PC-3 (cell line): ENCODE measurements around the gene CREM. TPM values are rescaled to one million over a fixed set of nuclear protein-coding genes. Genes with fewer than 3 reads are reported as not detected.

Experiments
- ATAC-seq: fragments of 200-7000 bp; cut with Tn5 transposase; 2 replicates; pipeline ENCODE4 v1.9.1; 2020; ENCODE audit warnings: mild to moderate bottlenecking, moderate library complexity
- BruUV-seq: library from RNA; stranded (reverse); fragments of 400-500 nt; replicated peaks from 2 replicates; lab custom pipeline; 2021; lab: Mats Ljungman, UMichigan
- CTCF ChIA-PET: fragments of 300-600 bp; sonication (Branson Sonifier 250); formaldehyde crosslinking; loops from one replicate; lab custom pipeline; 2022; ENCODE audit warnings: antibody characterized with exemption; lab: Charles Lee
- POLR2A ChIA-PET: fragments of 300-600 bp; sonication (Branson Sonifier 250); formaldehyde crosslinking; loops from one replicate; lab custom pipeline; 2022; ENCODE audit warnings: antibody characterized with exemption; ENCODE audit not compliant: unreplicated experiment; lab: Charles Lee
- DNase-seq: peaks from one replicate; pipeline ENCODE4 v3.0.0-alpha.2; 2015
- H2AFZ ChIP-seq: fragments of 300-600 bp; sonication (generic); 2 replicates; pipeline ENCODE4 v1.6.0; 2016; ENCODE audit warnings: antibody characterized with exemption, low read length
- H3F3A ChIP-seq: fragments of 300-600 bp; sonication (generic); one replicate; pipeline ENCODE4 v1.6.0; 2017; ENCODE audit warnings: antibody characterized with exemption, low read length, control low read depth, mild to moderate bottlenecking; ENCODE audit not compliant: unreplicated experiment
- H3K27ac ChIP-seq: fragments of 300-600 bp; sonication (generic); 2 replicates; pipeline ENCODE4 v1.5.1; 2016; ENCODE audit warnings: mild to moderate bottlenecking, low read length
- H3K27me3 ChIP-seq: fragments of 300-600 bp; sonication (generic); 2 replicates; pipeline ENCODE4 v1.6.1; 2016; ENCODE audit warnings: low read length, mixed read lengths
- H3K36me3 ChIP-seq: fragments of 300-600 bp; sonication (generic); 2 replicates; pipeline ENCODE4 v1.6.1; 2016; ENCODE audit warnings: low read depth, mixed run types, low read length, mixed read lengths
- H3K4me1 ChIP-seq: fragments of 300-600 bp; sonication (generic); 2 replicates; pipeline ENCODE4 v1.5.1; 2016; ENCODE audit warnings: low read length; ENCODE audit not compliant: insufficient read depth
- H3K4me2 ChIP-seq: fragments of 300-600 bp; sonication (generic); 2 replicates; pipeline ENCODE4 v1.6.0; 2016; ENCODE audit warnings: low read length
- H3K4me3 ChIP-seq: fragments of 300-600 bp; sonication (generic); 2 replicates; pipeline ENCODE4 v1.5.1; 2016; ENCODE audit warnings: mild to moderate bottlenecking, low read length, mixed read lengths
- H3K79me2 ChIP-seq: fragments of 300-600 bp; sonication (generic); 2 replicates; pipeline ENCODE4 v1.6.1; 2017; ENCODE audit warnings: low read length, mixed read lengths
- H3K9ac ChIP-seq: fragments of 300-600 bp; sonication (generic); 2 replicates; pipeline ENCODE4 v1.6.0; 2016; ENCODE audit warnings: mild to moderate bottlenecking, low read length
- H3K9me2 ChIP-seq: fragments of 300-600 bp; sonication (generic); replicated peaks from 2 replicates; pipeline ENCODE4 v1.6.1; 2016; ENCODE audit warnings: mixed run types, low read length, mixed read lengths
- H3K9me3 ChIP-seq: fragments of 300-600 bp; sonication (generic); 2 replicates; pipeline ENCODE4 v1.6.1; 2016; ENCODE audit warnings: low read length, mixed read lengths
- H4K20me1 ChIP-seq: fragments of 300-600 bp; sonication (generic); 2 replicates; pipeline ENCODE4 v1.6.1; 2016; ENCODE audit warnings: low read length, mixed read lengths
- EZH2 ChIP-seq: fragments of 300-600 bp; sonication (generic); IDR thresholded peaks from one replicate; pipeline ENCODE4 v1.6.1; 2017; ENCODE audit warnings: antibody characterized with exemption, mild to moderate bottlenecking, low read length; ENCODE audit not compliant: unreplicated experiment
- EZH2phosphoT487 ChIP-seq: fragments of 300-600 bp; sonication (generic); IDR thresholded peaks from 2 replicates; pipeline ENCODE4 v1.6.1; 2018; ENCODE audit warnings: mild to moderate bottlenecking, antibody characterized with exemption, low read length, borderline replicate concordance
- intact Hi-C: fragments of 100-400 bp; cut with micrococcal nuclease; formaldehyde crosslinking; loops from 2 replicates; pipeline ENCODE4 v1.9.0; 2023
- total RNA-seq: library from RNA; depleted of rRNA; stranded (reverse); fragments of >200 nt; gene quantifications from 2 replicates; pipeline ENCODE4 v1.2.3, GENCODE V29; 2014
- TF ChIP-seq, protein P1 (sequence below): fragments of 300-600 bp; sonication (generic); conservative IDR thresholded peaks from 2 replicates; pipeline ENCODE4 v1.5.1; 2017; ENCODE audit warnings: antibody characterized with exemption, low read depth, mild to moderate bottlenecking, low read length

Gene CREM
- total RNA-seq, 1 experiment from 2014 or later: 195 TPM

GRCh38 chr10:35161906-35162305 is 35.3 kb downstream of the CREM start:
- Histone ChIP-seq H3K36me3 (peaks cover 7% of the 10 kb centered on the region), H3K4me2 (no peak overlapping the region), H3K4me1 (no peaks in the 10 kb centered on the region), H3K9me2 (no peaks in the 10 kb centered on the region), H3K9ac (no peak overlapping the region), H3K27me3 (no peaks in the 10 kb centered on the region), H3K9me3 (peaks cover 6% of the 10 kb centered on the region), H4K20me1 (no peaks in the 10 kb centered on the region), H3K79me2 (no peaks in the 10 kb centered on the region), H2AFZ (no peak overlapping the region), H3K27ac (no peak overlapping the region), H3K4me3 (no peak overlapping the region), H3F3A (no peaks in the 10 kb centered on the region)
- TF ChIP-seq, protein P1, sequence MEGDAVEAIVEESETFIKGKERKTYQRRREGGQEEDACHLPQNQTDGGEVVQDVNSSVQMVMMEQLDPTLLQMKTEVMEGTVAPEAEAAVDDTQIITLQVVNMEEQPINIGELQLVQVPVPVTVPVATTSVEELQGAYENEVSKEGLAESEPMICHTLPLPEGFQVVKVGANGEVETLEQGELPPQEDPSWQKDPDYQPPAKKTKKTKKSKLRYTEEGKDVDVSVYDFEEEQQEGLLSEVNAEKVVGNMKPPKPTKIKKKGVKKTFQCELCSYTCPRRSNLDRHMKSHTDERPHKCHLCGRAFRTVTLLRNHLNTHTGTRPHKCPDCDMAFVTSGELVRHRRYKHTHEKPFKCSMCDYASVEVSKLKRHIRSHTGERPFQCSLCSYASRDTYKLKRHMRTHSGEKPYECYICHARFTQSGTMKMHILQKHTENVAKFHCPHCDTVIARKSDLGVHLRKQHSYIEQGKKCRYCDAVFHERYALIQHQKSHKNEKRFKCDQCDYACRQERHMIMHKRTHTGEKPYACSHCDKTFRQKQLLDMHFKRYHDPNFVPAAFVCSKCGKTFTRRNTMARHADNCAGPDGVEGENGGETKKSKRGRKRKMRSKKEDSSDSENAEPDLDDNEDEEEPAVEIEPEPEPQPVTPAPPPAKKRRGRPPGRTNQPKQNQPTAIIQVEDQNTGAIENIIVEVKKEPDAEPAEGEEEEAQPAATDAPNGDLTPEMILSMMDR: no peak
- no peak for TF ChIP-seq EZH2phosphoT487
- no peak for TF ChIP-seq EZH2
- ChIA-PET CTCF (no interaction called here), POLR2A (no interaction called here)
- BruUV-seq: no TSS peak
- DNase-seq: no peak
- no peak for ATAC-seq
- intact Hi-C loops: no loop called here

DNA sequence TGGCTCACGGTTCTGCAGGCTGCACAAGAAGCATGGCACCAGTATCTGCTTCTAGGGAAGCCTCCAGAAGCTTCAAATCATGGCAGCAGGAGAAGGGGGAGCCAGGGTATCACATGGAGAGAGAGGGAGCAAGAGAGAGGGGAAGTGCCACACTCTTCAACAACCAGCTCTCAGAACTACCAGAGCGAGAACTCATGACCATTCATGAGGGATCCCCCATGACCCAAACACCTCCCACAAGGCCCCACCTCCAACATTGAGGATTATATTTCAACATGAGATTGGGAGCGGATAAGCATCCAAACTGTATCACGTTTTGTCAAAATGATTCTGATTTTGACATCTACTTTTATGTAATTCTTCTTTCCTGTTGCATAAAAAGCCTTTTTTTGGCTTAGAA is 38.5 kb downstream of the CREM start:
- H3K27ac ChIP-seq: no peak overlapping the region
- CTCF ChIA-PET: no interaction called here
- no peak overlapping the region for H3K4me2 ChIP-seq
- no peaks in the 10 kb centered on the region for H4K20me1 ChIP-seq
- DNase-seq (no peak), ATAC-seq (no peak)
- POLR2A ChIA-PET: no interaction called here
- no peaks in the 10 kb centered on the region for H3K79me2 ChIP-seq
- H3K27me3 ChIP-seq: no peaks in the 10 kb centered on the region
- no peaks in the 10 kb centered on the region for H3K9me2 ChIP-seq
- H3K9ac ChIP-seq: no peak overlapping the region
- H3K36me3 ChIP-seq: no peaks in the 10 kb centered on the region
- H2AFZ ChIP-seq: no peak overlapping the region
- TF ChIP-seq, protein P1: no peak
- no peak for TF ChIP-seq EZH2phosphoT487
- TF ChIP-seq EZH2: no peak
- no TSS peak for BruUV-seq
- no peaks in the 10 kb centered on the region for H3K4me1 ChIP-seq
- H3K4me3 ChIP-seq: no peak overlapping the region
- no peaks in the 10 kb centered on the region for H3F3A ChIP-seq
- intact Hi-C loops: no loop called here
- H3K9me3 ChIP-seq: no peaks in the 10 kb centered on the region

GRCh38 chr10:35165811-35166210 is 39.2 kb downstream of the CREM start:
- intact Hi-C loops: no loop called here
- CTCF ChIA-PET: no interaction called here

More at GRCh38 chr10:35165811-35166210, 39.2 kb downstream of the CREM start:
- Histone ChIP-seq H3K9me2 (no peaks in the 10 kb centered on the region), H3K27ac (no peak overlapping the region), H3K9ac (no peak overlapping the region), H2AFZ (no peak overlapping the region), H3K4me1 (no peaks in the 10 kb centered on the region), H3K9me3 (no peaks in the 10 kb centered on the region), H3K27me3 (no peaks in the 10 kb centered on the region), H3F3A (no peaks in the 10 kb centered on the region), H3K4me3 (no peak overlapping the region), H4K20me1 (no peaks in the 10 kb centered on the region), H3K79me2 (no peaks in the 10 kb centered on the region), H3K4me2 (no peak overlapping the region), H3K36me3 (no peaks in the 10 kb centered on the region)
- DNase-seq: no peak
- no TSS peak for BruUV-seq
- POLR2A ChIA-PET: no interaction called here
- ATAC-seq: no peak
- no peak for TF ChIP-seq EZH2phosphoT487
- no peak for TF ChIP-seq EZH2
- TF ChIP-seq, protein P1: no peak
